ENCODE measurements around the gene MRPL49. TPM values are rescaled to one million over a fixed set of nuclear protein-coding genes. Genes with fewer than 3 reads are reported as not detected.

The MRPL49 gene
- total RNA-seq, 2 experiments from 2014 or later = 53.0 to 53.3 TPM

DNA sequence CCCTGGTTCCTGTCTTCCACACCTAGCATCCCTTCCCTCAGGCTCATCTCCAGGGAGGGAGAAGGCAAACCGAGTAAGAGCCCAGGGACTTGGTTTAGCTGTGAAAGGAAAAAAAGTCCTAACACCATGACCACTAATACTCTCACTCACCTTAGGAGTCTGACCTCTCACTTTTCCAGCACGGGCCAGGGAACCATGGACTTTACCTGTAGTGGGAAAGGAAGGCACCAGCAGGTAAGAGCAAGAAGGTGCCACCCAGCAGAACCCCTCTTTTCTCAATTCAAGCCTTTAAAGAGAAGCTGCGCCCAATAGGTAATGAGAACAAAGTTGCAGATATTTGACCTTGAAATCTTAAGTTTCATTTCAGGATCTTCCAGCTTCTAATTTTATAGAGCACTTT lies 1.3 kb upstream of the MRPL49 start:
- no peak for TF ChIP-seq CTCF (IDR thresholded peaks at IDR 0.05)
- no peaks in the 10 kb centered on the region for H3K27me3 Mint-ChIP-seq
- peaks cover 51% of the 10 kb centered on the region for H3K4me1 Mint-ChIP-seq (ENCODE audit: low read depth)
- DNase-seq (no peak), ATAC-seq (ENCODE audit: poor library complexity) (no peak)
- CTCF ChIA-PET = interaction anchor here (1.6 to 5.3 kb wide), 3 partner anchors 8 to 15 kb away, joined by 4 to 23 read pairs (median 19); partner anchors contain the start of gene TM7SF2
- intact Hi-C loops (cut with DNase I, micrococcal nuclease) = loop anchor here in 1 of 2 experiments (5.0 kb wide), 1 partner anchor 204 kb away; the partner anchor contains the start of gene ATG2A
- no peaks in the 10 kb centered on the region for H3K9me3 Mint-ChIP-seq
- peak overlapping the region; percentile 100 for H3K27ac Mint-ChIP-seq
- H3K36me3 Mint-ChIP-seq (ENCODE audit: low read depth) = peaks cover 79% of the 10 kb centered on the region
- Histone ChIP-seq H3K4me1 (ENCODE audit: insufficient read depth, low read length) (peaks cover 55% of the 10 kb centered on the region), H3K27ac (ENCODE audit: low read depth in 1 of 2, low read length in 2 of 2) (peak overlapping the region; percentile 93 to 99), H3K9me3 (ENCODE audit: control insufficient read depth in 1 of 2, insufficient read depth in 1 of 2, low read length in 2 of 2) (no peaks in the 10 kb centered on the region), H3K27me3 (ENCODE audit: control insufficient read depth in 1 of 2, insufficient read depth in 2 of 2, low read length in 2 of 2) (no peaks in the 10 kb centered on the region), H3K36me3 (ENCODE audit: insufficient read depth, low read length) (peaks cover 53% of the 10 kb centered on the region), H3K4me3 (ENCODE audit: low read length) (peak overlapping the region; percentile 67)
- peak overlapping the region; percentile 100 for H3K4me3 Mint-ChIP-seq
- POLR2A ChIA-PET = interaction anchor here (0.6 to 3.7 kb wide), 9 partner anchors 9 to 377 kb away, joined by 3 to 136 read pairs (median 14); partner anchors contain the start of genes MALAT1, RASGRP2, SYVN1 and TM7SF2

DNA sequence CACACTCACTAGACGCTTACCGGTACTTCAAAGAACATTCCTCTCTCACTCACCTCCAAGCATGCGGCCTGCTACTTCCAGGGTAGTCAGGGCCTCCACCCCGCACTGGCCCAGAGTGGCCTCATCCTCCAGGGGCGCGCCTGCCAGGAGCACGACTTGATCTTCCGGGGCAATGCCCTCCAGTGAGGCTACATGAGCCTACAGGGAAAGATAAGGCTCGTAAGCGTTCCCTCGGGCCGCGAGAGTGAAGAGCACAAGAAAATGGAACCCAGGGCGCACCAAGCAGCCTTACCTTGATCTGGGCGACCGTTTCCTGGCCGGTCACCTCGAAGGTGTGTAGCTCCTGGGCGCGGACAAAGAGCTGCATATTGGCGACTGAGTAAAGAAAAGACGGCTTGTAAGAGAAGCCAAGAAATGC lies 665 bp upstream of the MRPL49 start:
- H3K27me3 Mint-ChIP-seq = no peaks in the 10 kb centered on the region
- H3K4me1 Mint-ChIP-seq (ENCODE audit: low read depth) = peaks cover 51% of the 10 kb centered on the region
- Histone ChIP-seq H3K4me1 (ENCODE audit: insufficient read depth, low read length) (peaks cover 49% of the 10 kb centered on the region), H3K36me3 (ENCODE audit: insufficient read depth, low read length) (peaks cover 59% of the 10 kb centered on the region), H3K27me3 (ENCODE audit: control insufficient read depth in 1 of 2, insufficient read depth in 2 of 2, low read length in 2 of 2) (no peaks in the 10 kb centered on the region), H3K9me3 (ENCODE audit: control insufficient read depth in 1 of 2, insufficient read depth in 1 of 2, low read length in 2 of 2) (no peaks in the 10 kb centered on the region), H3K4me3 (ENCODE audit: low read length) (peak overlapping the region; percentile 67), H3K27ac (ENCODE audit: low read depth in 1 of 2, low read length in 2 of 2) (peak overlapping the region; percentile 93 to 99)
- ChIA-PET CTCF (interaction anchor here (1.2 to 5.3 kb wide), 5 partner anchors 9 to 590 kb away, joined by 3 to 23 read pairs (median 7); partner anchors contain the start of genes ARL2, KAT5 and TM7SF2), POLR2A (interaction anchor here (0.6 to 3.7 kb wide), 49 partner anchors 8 to 1722 kb away, joined by 3 to 136 read pairs (median 5); partner anchors contain the start of genes ARL2, CAPN1, CCDC85B and CDCA5)
- H3K9me3 Mint-ChIP-seq = no peaks in the 10 kb centered on the region
- TF ChIP-seq CTCF (IDR thresholded peaks at IDR 0.05) = no peak
- H3K36me3 Mint-ChIP-seq (ENCODE audit: low read depth) = peaks cover 85% of the 10 kb centered on the region
- intact Hi-C loops (cut with DNase I, micrococcal nuclease) = loop anchor here in 1 of 2 experiments (5.0 kb wide), 1 partner anchor 204 kb away; the partner anchor contains the start of gene ATG2A
- ATAC-seq (ENCODE audit: poor library complexity) (no peak), DNase-seq (peak in 4 of 14 experiments; percentile 25 to 58 (median 50))
- peak overlapping the region; percentile 100 for H3K27ac Mint-ChIP-seq
- H3K4me3 Mint-ChIP-seq = peak overlapping the region; percentile 100

DNA sequence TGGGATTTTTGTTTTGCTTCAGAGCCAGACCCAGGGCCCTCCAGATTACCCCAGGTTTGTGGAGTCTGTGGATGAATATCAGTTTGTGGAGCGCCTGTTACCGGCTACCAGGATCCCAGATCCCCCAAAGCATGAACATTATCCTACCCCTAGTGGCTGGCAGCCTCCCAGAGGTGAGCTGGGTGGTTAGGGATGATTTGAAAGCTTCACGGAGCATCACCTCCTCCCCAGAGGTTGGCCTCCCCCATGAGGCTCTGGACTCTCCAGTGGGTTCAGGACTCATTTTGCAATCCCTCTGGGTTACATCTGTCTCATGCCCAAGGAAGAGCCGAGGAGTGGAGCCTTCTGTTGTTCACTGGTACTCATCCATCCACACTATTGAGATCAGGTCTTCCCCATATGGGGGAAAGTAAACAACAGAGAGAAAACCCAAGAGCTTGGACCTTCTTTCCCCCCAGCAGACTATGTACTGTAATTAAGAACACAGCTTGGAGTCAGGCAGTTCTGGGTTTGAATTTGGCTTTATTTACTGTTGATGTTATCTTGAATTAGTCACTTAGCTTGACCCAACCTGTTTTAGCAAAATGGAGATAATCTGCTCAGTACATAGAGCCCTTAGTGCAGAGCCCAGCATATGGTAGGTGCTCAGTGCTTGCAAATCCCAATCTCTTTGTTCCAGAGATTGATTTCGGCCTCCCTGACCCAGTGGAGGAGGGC lies 2.5 kb downstream of the MRPL49 start:
- Mint-ChIP-seq H3K36me3 (ENCODE audit: low read depth) (peaks cover 92% of the 10 kb centered on the region), H3K27me3 (no peaks in the 10 kb centered on the region), H3K4me3 (peak overlapping the region; percentile 67), H3K9me3 (no peaks in the 10 kb centered on the region), H3K4me1 (ENCODE audit: low read depth) (peaks cover 35% of the 10 kb centered on the region), H3K27ac (peak overlapping the region; percentile 77)
- no peak for TF ChIP-seq CTCF (IDR thresholded peaks at IDR 0.05)
- H3K36me3 ChIP-seq (ENCODE audit: insufficient read depth, low read length) = peaks cover 73% of the 10 kb centered on the region
- no peak for ATAC-seq (ENCODE audit: poor library complexity)
- no peak overlapping the region for H3K4me3 ChIP-seq (ENCODE audit: low read length)
- ChIA-PET POLR2A (interaction anchor here (0.9 kb wide), 1 partner anchor 10 kb away, joined by 5 read pairs; no protein-coding TSS in a partner anchor), CTCF (interaction anchor here (1.5 kb wide), 1 partner anchor 14 kb away, joined by 3 read pairs; no protein-coding TSS in a partner anchor)
- no peak overlapping the region for H3K27ac ChIP-seq (ENCODE audit: low read depth in 1 of 2, low read length in 2 of 2)
- H3K27me3 ChIP-seq (ENCODE audit: control insufficient read depth in 1 of 2, insufficient read depth in 2 of 2, low read length in 2 of 2) = no peaks in the 10 kb centered on the region
- intact Hi-C loops (cut with DNase I, micrococcal nuclease) = loop anchor here in 1 of 2 experiments (5.0 kb wide), 1 partner anchor 207 kb away; the partner anchor contains the start of gene ATG2A
- no peaks in the 10 kb centered on the region for H3K9me3 ChIP-seq (ENCODE audit: control insufficient read depth in 1 of 2, insufficient read depth in 1 of 2, low read length in 2 of 2)
- no peak for DNase-seq
- H3K4me1 ChIP-seq (ENCODE audit: insufficient read depth, low read length) = peaks cover 33% of the 10 kb centered on the region
